Testis (tissue), 2 donors: ENCODE results near the gene FCRL3.

Source experiments
- POLR2A ChIP-seq: fragments of 450-650 bp; IDR thresholded peaks from one replicate; pipeline ENCODE4 v1.6.1; 2017; ENCODE audit warnings: antibody characterized with exemption, mild to moderate bottlenecking, moderate library complexity
- TF ChIP-seq, protein P1 (sequence below), 3 experiments: fragments of 450-650 bp in 2 of 3; fragments of 200-600 bp in 1 of 3; sonication (generic) in 1 of 3; IDR thresholded peaks; one replicate each; pipeline ENCODE4 v1.5.1; 2016 to 2019; ENCODE audit warnings: antibody characterized with exemption in 3 of 3, mild to moderate bottlenecking in 2 of 3, moderate library complexity in 1 of 3

DNA sequence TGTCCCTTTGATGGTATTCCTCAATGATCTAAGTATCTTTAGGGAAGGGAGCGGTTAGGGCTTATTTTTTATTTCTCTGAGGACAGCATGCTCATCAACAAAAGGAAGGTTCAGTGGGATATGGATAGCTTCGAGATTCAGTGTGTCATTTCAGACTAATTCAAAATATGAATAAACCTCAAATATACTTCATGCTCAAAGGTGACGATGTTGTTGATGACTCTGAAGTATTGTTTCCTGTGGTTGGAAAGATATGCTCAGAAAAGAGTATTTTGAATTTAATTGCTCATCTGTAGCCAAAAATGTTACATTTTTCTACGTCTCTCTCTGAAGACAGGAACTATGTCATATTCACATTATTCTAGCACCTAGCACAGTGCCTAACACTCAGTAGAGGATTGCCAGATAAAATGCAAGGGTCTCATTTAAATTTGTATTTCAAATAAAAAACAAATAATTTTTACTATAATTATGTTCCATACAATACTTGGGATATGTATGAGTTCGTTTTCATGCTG lies 1.8 kb upstream of the FCRL3 start:
- TF ChIP-seq, protein P1, sequence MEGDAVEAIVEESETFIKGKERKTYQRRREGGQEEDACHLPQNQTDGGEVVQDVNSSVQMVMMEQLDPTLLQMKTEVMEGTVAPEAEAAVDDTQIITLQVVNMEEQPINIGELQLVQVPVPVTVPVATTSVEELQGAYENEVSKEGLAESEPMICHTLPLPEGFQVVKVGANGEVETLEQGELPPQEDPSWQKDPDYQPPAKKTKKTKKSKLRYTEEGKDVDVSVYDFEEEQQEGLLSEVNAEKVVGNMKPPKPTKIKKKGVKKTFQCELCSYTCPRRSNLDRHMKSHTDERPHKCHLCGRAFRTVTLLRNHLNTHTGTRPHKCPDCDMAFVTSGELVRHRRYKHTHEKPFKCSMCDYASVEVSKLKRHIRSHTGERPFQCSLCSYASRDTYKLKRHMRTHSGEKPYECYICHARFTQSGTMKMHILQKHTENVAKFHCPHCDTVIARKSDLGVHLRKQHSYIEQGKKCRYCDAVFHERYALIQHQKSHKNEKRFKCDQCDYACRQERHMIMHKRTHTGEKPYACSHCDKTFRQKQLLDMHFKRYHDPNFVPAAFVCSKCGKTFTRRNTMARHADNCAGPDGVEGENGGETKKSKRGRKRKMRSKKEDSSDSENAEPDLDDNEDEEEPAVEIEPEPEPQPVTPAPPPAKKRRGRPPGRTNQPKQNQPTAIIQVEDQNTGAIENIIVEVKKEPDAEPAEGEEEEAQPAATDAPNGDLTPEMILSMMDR (IDR thresholded peaks at IDR 0.05): no peak
- TF ChIP-seq POLR2A: no peak
